Inflammatory macrophage (primary cell): ENCODE results near the gene UPF3B.
A peak's percentile ranks its signal among the peaks of the same experiment; 100 is the strongest.
"Not testable (repeated sequence)": the region's sequence is repeated elsewhere in the genome, so short reads cannot be mapped to it uniquely, and the experiment has no call there.

Experiments used
- DNase-seq, 2 donors: peaks; one replicate each; pipeline ENCODE4 v3.0.0-alpha.2; 2020 to 2022

Gene UPF3B

GRCh38 chrX:119824221-119824620 is 28.5 kb downstream of the UPF3B start:
- DNase-seq = not testable (repeated sequence)

DNA sequence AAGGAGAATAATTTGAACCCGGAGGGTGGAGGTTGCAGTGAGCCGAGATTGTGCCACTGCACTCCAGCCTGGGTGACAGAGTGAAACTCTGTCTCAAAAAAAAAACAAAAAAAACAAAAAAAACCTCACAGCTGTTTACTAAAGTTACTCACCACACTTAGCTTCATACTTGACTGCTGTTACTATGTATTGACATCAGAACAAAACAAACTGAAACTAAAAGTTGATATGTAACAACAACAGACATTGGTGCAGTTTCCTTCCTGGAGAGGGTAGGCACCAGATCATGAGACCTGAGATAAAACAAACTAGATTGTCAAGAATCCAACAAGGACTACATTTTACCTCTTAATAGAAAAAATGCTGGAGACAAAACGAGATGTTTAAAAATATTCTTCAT is 31.1 kb downstream of the UPF3B start:
- DNase-seq = peak in 1 of 2 donors; percentile 21

DNA sequence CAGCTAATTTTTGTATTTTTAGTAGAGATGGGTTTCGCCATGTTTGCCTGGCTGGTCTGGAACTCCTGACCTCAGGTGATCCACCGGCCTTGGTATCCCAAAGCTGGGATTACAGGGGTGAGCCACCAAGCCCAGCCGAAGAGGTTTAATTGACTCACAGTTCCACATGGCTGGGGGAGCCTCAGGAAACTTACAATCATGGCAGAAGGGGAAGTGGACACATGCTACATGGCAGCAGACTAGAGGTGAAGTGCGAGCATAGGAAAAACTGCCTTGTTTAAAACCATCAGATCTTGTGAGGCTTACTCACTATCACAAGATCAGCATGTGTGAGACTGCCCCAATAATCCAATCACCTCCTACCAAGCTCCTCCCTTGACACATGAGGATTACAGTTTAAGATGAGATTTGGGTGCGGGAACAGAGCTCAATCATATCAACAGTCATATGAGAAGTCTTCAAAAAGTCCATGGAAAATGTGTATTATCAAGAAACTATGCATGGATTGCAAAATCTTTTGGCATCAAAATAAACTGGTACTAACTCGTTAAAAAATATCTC is 35.6 kb downstream of the UPF3B start:
- DNase-seq = peak; percentile 14 to 42

- no peak for DNase-seq
Measured at GRCh38 chrX:119816300-119816699, 36.5 kb downstream of the UPF3B start.

GRCh38 chrX:119809185-119809666 is 43.5 kb downstream of the UPF3B start:
- DNase-seq = no peak

DNA sequence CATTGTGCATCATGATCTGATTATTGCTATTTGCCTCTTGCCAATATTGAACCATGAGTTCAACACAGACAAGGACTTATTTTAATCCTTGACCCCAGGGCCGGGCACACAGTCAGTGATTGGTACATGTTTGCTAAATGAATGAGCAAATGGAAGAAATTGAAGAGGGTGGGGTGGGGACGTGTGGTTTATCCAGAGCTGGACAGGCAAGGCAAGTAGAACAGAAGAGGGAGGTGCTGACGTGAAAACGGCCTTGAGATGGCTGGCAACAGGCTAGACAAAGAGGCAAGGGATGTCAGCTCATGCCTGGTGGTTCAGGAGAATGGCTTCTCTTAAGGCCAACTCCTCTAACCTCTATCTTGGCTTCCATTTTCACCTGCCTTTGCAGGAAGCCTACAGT is 44.3 kb downstream of the UPF3B start:
- DNase-seq = not testable (repeated sequence)

GRCh38 chrX:119802546-119802945 is 50.2 kb downstream of the UPF3B start:
- DNase-seq = no peak

GRCh38 chrX:119801253-119802221 is 51.2 kb downstream of the UPF3B start:
- no peak for DNase-seq

DNA sequence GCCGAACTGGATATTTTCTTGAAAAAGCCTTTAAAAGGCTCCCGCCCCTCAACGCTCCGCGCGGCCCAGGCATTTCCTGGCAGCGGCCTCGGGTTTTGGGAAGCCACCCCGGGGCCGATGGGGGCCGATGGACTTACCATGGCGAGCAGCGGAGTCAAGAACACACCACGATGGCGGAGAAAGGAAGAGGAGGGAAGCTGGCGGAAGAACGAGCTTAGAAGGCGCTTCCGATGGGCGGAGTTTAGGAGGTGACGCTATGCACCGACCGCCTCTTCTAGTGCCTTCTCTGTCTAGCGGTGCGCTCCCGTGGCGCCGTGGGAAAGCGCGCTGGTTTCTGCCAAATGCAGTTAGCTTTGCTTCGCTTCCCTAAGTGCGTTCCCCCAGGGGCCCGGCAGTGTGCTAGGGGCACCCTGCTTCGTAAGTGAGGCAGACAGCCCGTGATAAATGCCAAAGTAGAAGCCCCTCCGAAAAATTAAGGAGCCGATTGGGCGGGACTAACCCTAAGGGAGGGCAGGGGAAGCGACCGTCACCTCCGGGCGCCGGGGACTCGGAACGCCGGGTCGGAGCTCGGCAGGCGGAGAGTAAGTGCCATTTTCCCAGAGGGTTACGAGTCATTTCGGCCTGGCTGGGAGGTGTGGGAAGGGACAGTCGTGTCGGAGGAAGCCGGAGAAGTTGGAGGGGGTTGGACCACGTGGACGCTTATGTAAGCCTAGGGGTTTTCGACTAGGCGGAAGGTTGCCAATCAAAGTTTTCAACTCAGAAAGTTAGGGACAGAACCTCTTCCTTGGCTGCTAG is 61.1 kb downstream of the UPF3B start, which contains the start of gene RPL39:
TSS of gene RPL39 (minus strand) at position 194 of the 795 bp plus-strand sequence. CDS start at position 140, 54 bp downstream.
- peak; percentile 83 to 89 for DNase-seq

DNA sequence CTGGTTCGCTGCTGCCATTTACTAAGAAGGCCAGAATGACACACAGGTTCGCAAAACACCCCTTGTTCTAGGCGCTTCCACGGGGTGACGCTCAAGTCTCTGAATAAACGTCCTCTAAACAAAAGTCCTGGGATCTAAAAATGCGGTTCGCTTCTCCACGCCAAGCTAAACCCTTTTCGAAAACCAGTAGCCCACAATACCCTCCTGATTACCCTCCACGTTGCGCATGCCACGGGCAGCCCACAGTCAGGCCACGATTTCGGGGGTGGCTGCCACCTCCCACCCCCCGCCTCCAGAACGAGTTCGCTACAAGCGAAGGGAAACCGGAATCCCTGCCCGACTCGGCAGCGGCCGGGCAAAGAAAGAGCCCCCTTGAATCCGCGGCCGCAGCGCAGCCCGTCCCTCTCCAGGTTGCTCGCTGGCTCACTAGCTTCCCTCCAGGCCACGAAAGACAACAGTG is 61.8 kb downstream of the UPF3B start:
- DNase-seq = peak; percentile 36 to 41

DNA sequence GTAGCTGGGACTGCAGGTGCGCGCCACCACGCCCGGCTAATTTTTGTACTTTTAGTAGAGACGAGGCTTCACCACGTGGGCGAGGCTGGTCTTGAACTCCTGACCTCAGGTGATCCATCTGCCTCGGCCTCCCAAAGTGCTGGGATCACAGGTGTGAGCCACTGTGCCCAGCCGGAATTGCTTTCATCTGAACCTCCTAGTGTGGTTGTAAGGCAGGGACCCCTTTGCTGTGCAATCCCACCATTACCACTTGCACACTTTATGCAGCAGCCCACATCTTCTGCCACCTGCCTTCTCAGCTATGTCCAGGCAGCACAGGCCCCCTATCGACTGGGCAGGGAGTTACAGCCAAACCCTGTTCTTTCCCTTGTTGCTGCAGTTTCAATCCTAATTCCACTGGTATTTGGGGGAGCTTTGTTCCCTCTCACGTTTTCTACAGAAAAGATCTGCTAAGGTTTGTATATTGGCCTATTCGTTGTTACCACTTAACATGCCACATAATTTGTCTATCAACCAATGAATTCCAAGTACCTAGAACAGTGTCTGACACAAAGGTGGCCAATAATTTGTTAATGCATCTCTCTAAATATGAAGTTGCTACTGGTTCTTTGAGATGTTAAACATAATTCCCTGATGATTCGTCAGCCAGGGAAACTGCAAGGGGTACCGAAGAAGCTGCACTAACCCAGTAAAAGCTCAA is 67.9 kb downstream of the UPF3B start:
- DNase-seq = peak; percentile 21 to 47
